Hepatocyte (in vitro differentiated cells): ENCODE measurements around the gene SERBP1. TPM values are rescaled to one million over a fixed set of nuclear protein-coding genes. Genes with fewer than 3 reads are reported as not detected.

Experiments used
- DNase-seq: peaks from one replicate; pipeline ENCODE4 v3.0.0-alpha.2; 2016; ENCODE audit warnings: low spot score
- H2AFZ ChIP-seq: fragments of 200-600 bp; sonication (generic); 2 replicates; pipeline ENCODE4 v1.6.0; 2016; ENCODE audit warnings: antibody characterized with exemption, mild to moderate bottlenecking
- H3K27ac ChIP-seq: fragments of 200-600 bp; sonication (generic); 2 replicates; pipeline ENCODE4 v1.5.1; 2016; ENCODE audit warnings: mild to moderate bottlenecking
- H3K27me3 ChIP-seq: fragments of 200-600 bp; sonication (generic); 2 replicates; pipeline ENCODE4 v1.6.1; 2016
- H3K36me3 ChIP-seq: fragments of 200-600 bp; sonication (generic); replicated peaks from 2 replicates; pipeline ENCODE4 v1.5.1; 2016; ENCODE audit warnings: low read depth; ENCODE audit not compliant: insufficient read depth
- H3K4me1 ChIP-seq: fragments of 200-600 bp; sonication (generic); 2 replicates; pipeline ENCODE4 v1.5.1; 2016; ENCODE audit warnings: mild to moderate bottlenecking, moderate library complexity; ENCODE audit not compliant: insufficient read depth
- H3K4me2 ChIP-seq: fragments of 200-600 bp; sonication (generic); 2 replicates; pipeline ENCODE4 v1.6.0; 2016
- H3K4me3 ChIP-seq: fragments of 200-600 bp; sonication (generic); 2 replicates; pipeline ENCODE4 v1.5.1; 2016; ENCODE audit warnings: mild to moderate bottlenecking
- H3K79me2 ChIP-seq: fragments of 200-600 bp; sonication (generic); 2 replicates; pipeline ENCODE4 v1.6.0; 2017; ENCODE audit warnings: mild to moderate bottlenecking
- H3K9me2 ChIP-seq: fragments of 200-600 bp; sonication (generic); replicated peaks from 2 replicates; pipeline ENCODE4 v1.6.0; 2017; ENCODE audit warnings: mild to moderate bottlenecking; ENCODE audit not compliant: insufficient read depth
- H3K9me3 ChIP-seq: fragments of 200-600 bp; sonication (generic); 2 replicates; pipeline ENCODE4 v1.5.1; 2016; ENCODE audit warnings: low read depth, mild to moderate bottlenecking
- H4K20me1 ChIP-seq: fragments of 200-600 bp; sonication (generic); 2 replicates; pipeline ENCODE4 v1.6.0; 2016; ENCODE audit warnings: mild to moderate bottlenecking; ENCODE audit not compliant: insufficient read depth, poor library complexity, severe bottlenecking
- CTCF ChIP-seq: fragments of 200-600 bp; sonication (generic); IDR thresholded peaks from 2 replicates; pipeline ENCODE4 v1.5.1; 2016; ENCODE audit warnings: antibody characterized with exemption, mild to moderate bottlenecking; ENCODE audit not compliant: poor library complexity
- EZH2 ChIP-seq: fragments of 200-600 bp; sonication (generic); IDR thresholded peaks from 2 replicates; pipeline ENCODE4 v1.6.1; 2016; ENCODE audit warnings: antibody characterized with exemption, mild to moderate bottlenecking, borderline replicate concordance
- EZH2phosphoT487 ChIP-seq: fragments of 200-600 bp; sonication (generic); IDR thresholded peaks from one replicate; pipeline ENCODE4 v1.6.1; 2018; ENCODE audit warnings: antibody characterized with exemption, mild to moderate bottlenecking, low read depth, moderate library complexity; ENCODE audit not compliant: unreplicated experiment, severe bottlenecking
- WGBS: methylation state at CpG from one replicate; pipeline ENCODE4 v1.1.6; 2016; ENCODE audit warnings: low lambda C conversion rate; ENCODE audit errors: missing lambda C conversion rate; 5-methylcytosine and 5-hydroxymethylcytosine counted together
- polyA plus RNA-seq: library from polyadenylated mRNA; unstranded; fragments of >200 nt; fragmentation: Nextera tagmentation; extraction: Ambion mirVana; gene quantifications from 2 replicates; pipeline ENCODE4 v1.2.1, GENCODE V29; 2016
- total RNA-seq: library from RNA; depleted of rRNA; stranded (reverse); fragments of >200 nt; gene quantifications from 2 replicates; pipeline ENCODE4 v1.2.3, GENCODE V29; 2014

Gene SERBP1
- total and polyA plus RNA-seq, 2 experiments from 2014 or later: 102 to 178 TPM

- H3K79me2 ChIP-seq: peaks cover 7% of the 10 kb centered on the region
- TF ChIP-seq EZH2phosphoT487 (no peak), EZH2 (no peak), CTCF (no peak)
- no peaks in the 10 kb centered on the region for H3K27me3 ChIP-seq
- H3K36me3 ChIP-seq: no peaks in the 10 kb centered on the region
- H3K27ac ChIP-seq: no peak overlapping the region
- no peak for DNase-seq
- H3K4me1 ChIP-seq: peaks cover 9% of the 10 kb centered on the region
- no peaks in the 10 kb centered on the region for H3K9me2 ChIP-seq
- no peaks in the 10 kb centered on the region for H3K9me3 ChIP-seq
- H3K4me3 ChIP-seq: no peak overlapping the region
- H4K20me1 ChIP-seq: peaks cover 4% of the 10 kb centered on the region
- WGBS: 66% methylated on average over 2 of the region's 2 CpGs
- H2AFZ ChIP-seq: no peak overlapping the region
- no peak overlapping the region for H3K4me2 ChIP-seq
Measured at GRCh38 chr1:67434491-67434890, 4.3 kb upstream of the SERBP1 start.

GRCh38 chr1:67433837-67434236 lies 3.6 kb upstream of the SERBP1 start:
- 67% methylated on average over 2 of the region's 2 CpGs for WGBS
- H3K9me3 ChIP-seq: no peaks in the 10 kb centered on the region
- H3K79me2 ChIP-seq: peaks cover 13% of the 10 kb centered on the region
- H3K4me1 ChIP-seq: peaks cover 9% of the 10 kb centered on the region
- H3K27ac ChIP-seq: no peak overlapping the region
- TF ChIP-seq EZH2: no peak
- no peak for TF ChIP-seq EZH2phosphoT487
- no peak for TF ChIP-seq CTCF
- peaks cover 11% of the 10 kb centered on the region for H4K20me1 ChIP-seq
- no peak for DNase-seq
- H3K4me2 ChIP-seq: no peak overlapping the region
- H3K9me2 ChIP-seq: no peaks in the 10 kb centered on the region
- H2AFZ ChIP-seq: no peak overlapping the region
- no peak overlapping the region for H3K4me3 ChIP-seq
- H3K27me3 ChIP-seq: no peaks in the 10 kb centered on the region
- no peaks in the 10 kb centered on the region for H3K36me3 ChIP-seq

GRCh38 chr1:67432745-67433144 lies 2.5 kb upstream of the SERBP1 start:
- H3K9me3 ChIP-seq: no peaks in the 10 kb centered on the region
- H3K4me2 ChIP-seq: no peak overlapping the region
- TF ChIP-seq EZH2 (no peak), EZH2phosphoT487 (no peak), CTCF (no peak)
- H3K9me2 ChIP-seq: no peaks in the 10 kb centered on the region
- no peaks in the 10 kb centered on the region for H3K27me3 ChIP-seq
- H2AFZ ChIP-seq: no peak overlapping the region
- peaks cover 9% of the 10 kb centered on the region for H3K4me1 ChIP-seq
- H4K20me1 ChIP-seq: peaks cover 22% of the 10 kb centered on the region
- no peak overlapping the region for H3K27ac ChIP-seq
- DNase-seq: no peak
- H3K4me3 ChIP-seq: no peak overlapping the region
- WGBS: 94% methylated on average over 1 of the region's 1 CpG
- H3K79me2 ChIP-seq: peaks cover 24% of the 10 kb centered on the region
- H3K36me3 ChIP-seq: no peaks in the 10 kb centered on the region
